ENCODE measurements around the gene TBCK. TPM values are rescaled to one million over a fixed set of nuclear protein-coding genes. Genes with fewer than 3 reads are reported as not detected.

Gene TBCK
- total and polyA plus RNA-seq, 2 experiments from 2014 or later, result 13.9 to 28.9 TPM

GRCh38 chr4:106304632-106305031 lies 11.4 kb downstream of the TBCK start (continued):
- TF ChIP-seq REST (IDR thresholded peaks at IDR 0.05; ENCODE audit: unreplicated experiment) (no peak), EZH2 (IDR thresholded peaks at IDR 0.05; ENCODE audit: low read depth, unreplicated experiment) (no peak)

- Histone ChIP-seq H4K20me1 (replicated peaks; ENCODE audit: insufficient read depth) (no peaks in the 10 kb centered on the region), H3K27ac (ENCODE audit: low read depth) (no peak overlapping the region), H3K36me3 (ENCODE audit: insufficient read depth) (peaks cover 4% of the 10 kb centered on the region; the same call in 1 of the 2 replicates), H3K79me2 (replicated peaks; ENCODE audit: insufficient read depth) (peaks cover 14% of the 10 kb centered on the region; the same call in 1 of the 2 replicates), H3K27me3 (ENCODE audit: insufficient read depth) (no peaks in the 10 kb centered on the region), H3K4me1 (ENCODE audit: insufficient read depth) (peaks cover 35% of the 10 kb centered on the region), H3K9me2 (ENCODE audit: insufficient read depth) (no peaks in the 10 kb centered on the region), H3F3A (replicated peaks; ENCODE audit: low read depth) (no peaks in the 10 kb centered on the region), H2AFZ (no peak overlapping the region), H3K4me2 (no peak overlapping the region), H3K4me3 (no peak overlapping the region)
- H3K27ac Mint-ChIP-seq, result peak overlapping the region; percentile 58
- no peaks in the 10 kb centered on the region for H3K27me3 Mint-ChIP-seq (ENCODE audit: insufficient read depth, low read depth, poor library complexity)
- peaks cover 12% of the 10 kb centered on the region; the same call in 2 of the 3 replicates for H3K36me3 Mint-ChIP-seq (ENCODE audit: low read depth)
- peaks cover 35% of the 10 kb centered on the region for H3K4me1 Mint-ChIP-seq
- DNase-seq (ENCODE audit: low spot score), result no peak
- no peaks in the 10 kb centered on the region for H3K9me3 Mint-ChIP-seq
- no peak overlapping the region for H3K4me3 Mint-ChIP-seq
- ATAC-seq, result no peak
- TF ChIP-seq ZNF331 (CRISPR knock-in tag; IDR thresholded peaks at IDR 0.05; ENCODE audit: low read depth) (no peak), REST (IDR thresholded peaks at IDR 0.05; ENCODE audit: unreplicated experiment) (no peak), STAT1 (IDR thresholded peaks at IDR 0.05; ENCODE audit: unreplicated experiment) (no peak), EZH2phosphoT487 (IDR thresholded peaks at IDR 0.05; ENCODE audit: unreplicated experiment) (no peak), CTCF (conservative IDR thresholded peaks at IDR 0.05; ENCODE audit: low read depth in 2 of 2) (no peak), ZNF114 (CRISPR knock-in tag; IDR thresholded peaks at IDR 0.05) (no peak), POLR2AphosphoS5 (IDR thresholded peaks at IDR 0.05; ENCODE audit: low read depth) (no peak), JUNB (IDR thresholded peaks at IDR 0.05; ENCODE audit: unreplicated experiment) (no peak), ETS1 (IDR thresholded peaks at IDR 0.05) (no peak), NANOG (IDR thresholded peaks at IDR 0.05; ENCODE audit: borderline replicate concordance) (no peak), CREB1 (CRISPR knock-in tag; IDR thresholded peaks at IDR 0.05; ENCODE audit: low read depth) (no peak), EZH2 (IDR thresholded peaks at IDR 0.05; ENCODE audit: low read depth, unreplicated experiment) (no peak)
These were observed 12.3 kb downstream of the TBCK start for GRCh38 chr4:106303548-106304281.

Data from GM23338 (cell line).